ENCODE data around the gene MYL7. TPM values are rescaled to one million over a fixed set of nuclear protein-coding genes. Genes with fewer than 3 reads are reported as not detected.

MYL7 gene
- total RNA-seq, 4 donors from 2014 or later = not detected

- no peak for ATAC-seq
- Histone ChIP-seq H3K27ac (no peak overlapping the region), H3K4me1 (no peaks in the 10 kb centered on the region), H3K4me3 (no peak overlapping the region), H3K27me3 (no peaks in the 10 kb centered on the region), H3K36me3 (no peaks in the 10 kb centered on the region), H3K9me3 (peaks cover 0 to 5% (median 0%) of the 10 kb centered on the region in 3 donors)
- no peak for TF ChIP-seq POLR2A (IDR thresholded peaks at IDR 0.05)
- TF ChIP-seq, protein P1, sequence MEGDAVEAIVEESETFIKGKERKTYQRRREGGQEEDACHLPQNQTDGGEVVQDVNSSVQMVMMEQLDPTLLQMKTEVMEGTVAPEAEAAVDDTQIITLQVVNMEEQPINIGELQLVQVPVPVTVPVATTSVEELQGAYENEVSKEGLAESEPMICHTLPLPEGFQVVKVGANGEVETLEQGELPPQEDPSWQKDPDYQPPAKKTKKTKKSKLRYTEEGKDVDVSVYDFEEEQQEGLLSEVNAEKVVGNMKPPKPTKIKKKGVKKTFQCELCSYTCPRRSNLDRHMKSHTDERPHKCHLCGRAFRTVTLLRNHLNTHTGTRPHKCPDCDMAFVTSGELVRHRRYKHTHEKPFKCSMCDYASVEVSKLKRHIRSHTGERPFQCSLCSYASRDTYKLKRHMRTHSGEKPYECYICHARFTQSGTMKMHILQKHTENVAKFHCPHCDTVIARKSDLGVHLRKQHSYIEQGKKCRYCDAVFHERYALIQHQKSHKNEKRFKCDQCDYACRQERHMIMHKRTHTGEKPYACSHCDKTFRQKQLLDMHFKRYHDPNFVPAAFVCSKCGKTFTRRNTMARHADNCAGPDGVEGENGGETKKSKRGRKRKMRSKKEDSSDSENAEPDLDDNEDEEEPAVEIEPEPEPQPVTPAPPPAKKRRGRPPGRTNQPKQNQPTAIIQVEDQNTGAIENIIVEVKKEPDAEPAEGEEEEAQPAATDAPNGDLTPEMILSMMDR (IDR thresholded peaks at IDR 0.05) = no peak
- TF ChIP-seq EP300 (IDR thresholded peaks at IDR 0.05) = no peak
Observed at GRCh38 chr7:44167920-44168319, 26.8 kb upstream of the MYL7 start.

DNA sequence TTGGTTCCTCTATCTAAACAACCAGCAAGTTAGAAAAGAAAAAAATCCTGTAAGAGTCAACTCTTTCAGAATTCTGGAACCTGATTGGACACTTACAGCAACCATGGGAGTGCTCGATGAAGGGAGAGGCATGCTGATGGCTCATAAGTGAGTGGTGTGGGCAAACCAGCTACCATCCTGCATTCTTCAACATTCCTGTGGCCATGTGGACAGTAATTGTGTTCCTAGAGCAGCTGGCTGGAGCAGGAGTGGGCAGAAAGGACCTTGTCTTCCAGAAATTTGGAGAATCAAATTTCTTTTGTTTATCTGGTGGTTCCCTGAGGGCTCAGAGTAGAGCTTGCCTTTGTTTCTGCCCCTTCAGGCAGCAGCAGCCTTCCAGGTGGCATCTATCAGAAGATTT, 22.5 kb upstream of the MYL7 start:
- no peak for TF ChIP-seq POLR2AphosphoS5 (IDR thresholded peaks at IDR 0.05)
- Histone ChIP-seq H3K27ac (no peak overlapping the region), H3K9me3 (no peaks in the 10 kb centered on the region), H3K27me3 (no peaks in the 10 kb centered on the region), H3K4me3 (no peak overlapping the region), H3K4me1 (no peaks in the 10 kb centered on the region), H3K36me3 (no peaks in the 10 kb centered on the region)
- WGBS, 2 donors (ENCODE audit: low coverage in 1 of 2) = 13% methylated on average over 1 of the region's 1 CpG; no CpG with 5 or more reads in 1 of the 2 donors
- ATAC-seq = no peak

DNA sequence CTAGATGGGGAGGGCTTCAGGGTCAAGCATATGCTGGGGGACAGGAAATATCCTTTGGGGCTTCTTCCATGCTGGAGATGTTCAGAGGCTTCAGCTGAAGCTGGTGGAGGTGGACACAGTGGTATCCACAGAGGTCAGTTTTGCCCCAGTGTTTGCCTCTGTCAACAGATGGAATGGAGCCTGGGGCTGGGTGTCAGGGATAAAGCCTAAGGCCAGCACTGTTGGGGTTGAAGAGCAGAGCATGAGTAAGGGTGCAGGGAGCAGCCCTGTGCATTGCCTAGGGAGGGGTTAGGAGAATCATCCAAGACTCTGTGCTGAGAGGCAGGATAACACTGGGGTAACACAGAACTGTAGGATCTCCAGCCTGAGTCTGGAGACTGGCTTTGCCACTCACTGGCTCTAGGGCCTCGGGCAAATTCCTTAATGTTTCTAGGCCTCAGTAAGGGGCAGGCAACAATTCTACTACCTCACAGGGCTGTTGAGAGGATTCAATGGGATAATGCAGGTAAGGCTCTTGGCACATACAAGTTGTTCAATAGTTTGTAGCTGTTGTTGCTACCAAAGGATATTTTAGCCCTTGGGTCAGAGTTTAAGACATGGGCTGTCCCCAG, 21.8 kb upstream of the MYL7 start:
- H3K36me3 ChIP-seq = no peaks in the 10 kb centered on the region
- no peak overlapping the region for H3K4me3 ChIP-seq
- H3K27me3 ChIP-seq = no peaks in the 10 kb centered on the region
- no peaks in the 10 kb centered on the region for H3K9me3 ChIP-seq
- WGBS, 2 donors (ENCODE audit: low coverage in 1 of 2) = no CpG with 5 or more reads among the region's 1 CpG
- H3K27ac ChIP-seq = no peak overlapping the region
- ATAC-seq = no peak
- no peaks in the 10 kb centered on the region for H3K4me1 ChIP-seq
- TF ChIP-seq POLR2AphosphoS5 (IDR thresholded peaks at IDR 0.05) (no peak), POLR2A (IDR thresholded peaks at IDR 0.05) (no peak), EP300 (IDR thresholded peaks at IDR 0.05) (no peak)
- TF ChIP-seq, protein P1 (IDR thresholded peaks at IDR 0.05) = no peak

GRCh38 chr7:44162179-44162578, 21.0 kb upstream of the MYL7 start:
- H3K4me1 ChIP-seq = no peaks in the 10 kb centered on the region
- WGBS, 2 donors (ENCODE audit: low coverage in 1 of 2) = 60% methylated on average over 2 of the region's 4 CpGs; no CpG with 5 or more reads in 1 of the 2 donors
- H3K27ac ChIP-seq = no peak overlapping the region
- no peaks in the 10 kb centered on the region for H3K36me3 ChIP-seq
- TF ChIP-seq POLR2A (IDR thresholded peaks at IDR 0.05) (no peak), POLR2AphosphoS5 (IDR thresholded peaks at IDR 0.05) (no peak), EP300 (IDR thresholded peaks at IDR 0.05) (no peak)
- H3K4me3 ChIP-seq = no peak overlapping the region
- H3K9me3 ChIP-seq = no peaks in the 10 kb centered on the region
- H3K27me3 ChIP-seq = no peaks in the 10 kb centered on the region
- no peak for ATAC-seq

GRCh38 chr7:44161371-44161770, 20.2 kb upstream of the MYL7 start:
- 80 to 100% methylated on average over 1 to 2 of the region's 2 CpGs for WGBS, 2 donors (ENCODE audit: low coverage in 1 of 2)
- TF ChIP-seq, protein P1 (IDR thresholded peaks at IDR 0.05) = no peak
- TF ChIP-seq EP300 (IDR thresholded peaks at IDR 0.05) (no peak), POLR2A (IDR thresholded peaks at IDR 0.05) (no peak), POLR2AphosphoS5 (IDR thresholded peaks at IDR 0.05) (no peak)
- Histone ChIP-seq H3K4me3 (no peak overlapping the region), H3K27ac (no peak overlapping the region), H3K36me3 (no peaks in the 10 kb centered on the region), H3K27me3 (no peaks in the 10 kb centered on the region), H3K4me1 (no peaks in the 10 kb centered on the region), H3K9me3 (no peaks in the 10 kb centered on the region)
- ATAC-seq = no peak

DNA sequence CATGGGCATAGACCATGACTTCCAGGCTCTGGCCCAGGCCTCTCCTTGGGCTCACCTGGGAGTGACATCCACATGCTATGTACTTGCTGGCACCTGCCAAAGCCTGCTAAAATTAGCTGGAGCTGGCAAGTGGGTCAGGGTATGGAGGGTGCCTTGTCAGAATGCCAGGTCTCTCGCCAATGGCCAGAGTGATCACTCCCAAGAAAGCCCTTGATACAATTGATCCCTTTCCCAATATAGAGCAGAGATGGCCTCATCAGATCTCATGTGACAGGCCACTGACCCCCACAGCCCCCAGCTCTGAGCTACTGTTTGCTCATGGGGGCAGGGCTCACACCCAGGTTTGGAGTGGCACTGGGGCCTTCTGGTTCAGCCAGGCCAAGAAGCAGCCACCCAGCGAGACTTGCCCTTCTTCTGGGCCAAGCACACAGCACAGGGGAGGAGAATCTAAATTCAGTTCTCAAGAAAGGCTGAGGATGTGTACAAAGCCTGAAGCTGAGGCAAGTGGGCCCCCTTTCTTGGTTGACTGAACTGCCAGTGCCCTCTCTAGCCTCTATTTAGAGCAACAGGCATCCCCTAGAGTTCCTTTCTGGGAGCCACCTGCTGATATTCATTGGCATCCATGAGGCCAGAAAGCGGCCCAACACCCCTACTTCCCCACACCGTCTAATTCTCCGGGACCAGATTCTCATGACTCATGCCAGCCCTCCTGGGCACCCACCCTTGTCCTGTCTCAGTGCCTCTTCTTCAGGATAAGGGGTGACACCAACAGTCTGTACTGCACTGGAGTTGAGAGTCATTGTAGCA, 18.9 kb upstream of the MYL7 start:
- no peaks in the 10 kb centered on the region for H3K9me3 ChIP-seq
- WGBS, 2 donors (ENCODE audit: low coverage in 1 of 2) = 100% methylated on average over 1 of the region's 5 CpGs; no CpG with 5 or more reads in 1 of the 2 donors
- H3K36me3 ChIP-seq = no peaks in the 10 kb centered on the region
- ATAC-seq = no peak
- H3K27me3 ChIP-seq = no peaks in the 10 kb centered on the region
- TF ChIP-seq POLR2A (IDR thresholded peaks at IDR 0.05) (no peak), EP300 (IDR thresholded peaks at IDR 0.05) (no peak), POLR2AphosphoS5 (IDR thresholded peaks at IDR 0.05) (no peak)
- TF ChIP-seq, protein P1 (IDR thresholded peaks at IDR 0.05) = no peak
- no peak overlapping the region for H3K4me3 ChIP-seq
- no peak overlapping the region for H3K27ac ChIP-seq
- no peaks in the 10 kb centered on the region for H3K4me1 ChIP-seq

Measured in gastroesophageal sphincter (tissue), 4 donors.